Neural crest cell (in vitro differentiated cells): ENCODE data around the gene CFAP210. TPM values are rescaled to one million over a fixed set of nuclear protein-coding genes. Genes with fewer than 3 reads are reported as not detected.

Source experiments
- DNase-seq: peaks from one replicate; pipeline ENCODE4 v3.0.0; 2021; ENCODE audit warnings: low read depth, mixed read lengths, low spot score
- H3K27ac Mint-ChIP-seq: one replicate; pipeline ENCODE4 v1.8.0; 2021; ENCODE audit warnings: mild to moderate bottlenecking, mixed read lengths; ENCODE audit not compliant: unreplicated experiment
- H3K27me3 Mint-ChIP-seq: 2 replicates; pipeline ENCODE4 v1.8.0; 2021; ENCODE audit warnings: low read depth, mild to moderate bottlenecking, mixed read lengths
- H3K36me3 Mint-ChIP-seq: 2 replicates; pipeline ENCODE4 v1.8.0; 2021; ENCODE audit warnings: low read depth, mild to moderate bottlenecking, mixed read lengths
- H3K4me1 Mint-ChIP-seq: 2 replicates; pipeline ENCODE4 v1.8.0; 2021; ENCODE audit warnings: mixed read lengths
- H3K4me3 Mint-ChIP-seq: one replicate; pipeline ENCODE4 v1.8.0; 2021; ENCODE audit warnings: mild to moderate bottlenecking, mixed read lengths
- H3K9me3 Mint-ChIP-seq: 2 replicates; pipeline ENCODE4 v1.8.0; 2021; ENCODE audit warnings: mixed read lengths
- CTCF ChIP-seq: fragments of 200-600 bp; sonication (generic); conservative IDR thresholded peaks from 2 replicates; pipeline ENCODE4 v1.5.0; 2021; ENCODE audit warnings: antibody characterized with exemption, mild to moderate bottlenecking
- total RNA-seq: library from RNA; stranded (reverse); gene quantifications from 2 replicates; pipeline ENCODE4 v1.2.1, GENCODE V29; 2021

The CFAP210 gene
- total RNA-seq, 1 donor from 2014 or later, result 2.3 TPM

GRCh38 chr2:169735623-169736022 is 41.4 kb upstream of the CFAP210 start:
- peaks cover 11% of the 10 kb centered on the region for H3K36me3 Mint-ChIP-seq
- TF ChIP-seq CTCF, result no peak
- peak overlapping the region; percentile 95 for H3K4me3 Mint-ChIP-seq
- no peak overlapping the region for H3K27ac Mint-ChIP-seq
- peaks cover 7% of the 10 kb centered on the region for H3K9me3 Mint-ChIP-seq
- DNase-seq, result no peak
- peaks cover 11% of the 10 kb centered on the region for H3K27me3 Mint-ChIP-seq
- H3K4me1 Mint-ChIP-seq, result peaks cover 50% of the 10 kb centered on the region

- no peak for TF ChIP-seq CTCF
- peak overlapping the region; percentile 75 for H3K27ac Mint-ChIP-seq
- H3K36me3 Mint-ChIP-seq, result peaks cover 4% of the 10 kb centered on the region
- peaks cover 43% of the 10 kb centered on the region for H3K4me1 Mint-ChIP-seq
- peaks cover 11% of the 10 kb centered on the region for H3K27me3 Mint-ChIP-seq
- peaks cover 4% of the 10 kb centered on the region for H3K9me3 Mint-ChIP-seq
- peak; percentile 50 for DNase-seq
- H3K4me3 Mint-ChIP-seq, result peak overlapping the region; percentile 95
Observed at GRCh38 chr2:169734169-169734847, 40.1 kb upstream of the CFAP210 start.

- no peak for TF ChIP-seq CTCF
Observed at GRCh38 chr2:169732583-169733358, 38.6 kb upstream of the CFAP210 start.

GRCh38 chr2:169732075-169732474 is 37.9 kb upstream of the CFAP210 start:
- no peak for DNase-seq
- H3K9me3 Mint-ChIP-seq, result no peaks in the 10 kb centered on the region
- no peak for TF ChIP-seq CTCF
- H3K36me3 Mint-ChIP-seq, result no peaks in the 10 kb centered on the region
- peak overlapping the region; percentile 89 for H3K4me3 Mint-ChIP-seq
- H3K27me3 Mint-ChIP-seq, result peaks cover 11% of the 10 kb centered on the region
- no peak overlapping the region for H3K27ac Mint-ChIP-seq
- H3K4me1 Mint-ChIP-seq, result peaks cover 39% of the 10 kb centered on the region

More at GRCh38 chr2:169732583-169733358, 38.6 kb upstream of the CFAP210 start:
- H3K4me3 Mint-ChIP-seq, result peak overlapping the region; percentile 97
- H3K27me3 Mint-ChIP-seq, result peaks cover 11% of the 10 kb centered on the region
- no peak overlapping the region for H3K27ac Mint-ChIP-seq
- no peak for DNase-seq
- no peaks in the 10 kb centered on the region for H3K9me3 Mint-ChIP-seq
- H3K36me3 Mint-ChIP-seq, result no peaks in the 10 kb centered on the region
- peaks cover 42% of the 10 kb centered on the region for H3K4me1 Mint-ChIP-seq

- Mint-ChIP-seq H3K9me3 (no peaks in the 10 kb centered on the region), H3K36me3 (no peaks in the 10 kb centered on the region), H3K27me3 (peaks cover 11% of the 10 kb centered on the region), H3K27ac (no peak overlapping the region), H3K4me3 (no peak overlapping the region), H3K4me1 (peaks cover 12% of the 10 kb centered on the region)
- TF ChIP-seq CTCF, result no peak
- no peak for DNase-seq
Observed at GRCh38 chr2:169729274-169729605, 35.0 kb upstream of the CFAP210 start.
